MM.1S (cell line): ENCODE data around the gene TENT4B.

Experiments
- CTCF ChIP-seq: fragments of 300-600 bp; sonication (generic); IDR thresholded peaks from 2 replicates; pipeline ENCODE4 v1.5.1; 2016; ENCODE audit warnings: antibody characterized with exemption, low read length, mixed read lengths
- EZH2 ChIP-seq: fragments of 300-600 bp; sonication (generic); optimal IDR thresholded peaks from 2 replicates; pipeline ENCODE3; 2017; ENCODE audit warnings: low read depth, mild to moderate bottlenecking, antibody characterized with exemption, low read length, mixed read lengths
- EZH2phosphoT487 ChIP-seq: fragments of 300-600 bp; sonication (generic); IDR thresholded peaks from 2 replicates; pipeline ENCODE4 v1.6.1; 2018; ENCODE audit warnings: antibody characterized with exemption, low read length

- TF ChIP-seq CTCF (no peak), EZH2 (no peak), EZH2phosphoT487 (no peak)
These were observed 100.4 kb downstream of the TENT4B start for GRCh38 chr16:50253514-50253910.
